Spleen (tissue), 11 donors: ENCODE measurements around the gene DNM2. TPM values are rescaled to one million over a fixed set of nuclear protein-coding genes. Genes with fewer than 3 reads are reported as not detected.

Experiments used
- DNase-seq: peaks from one replicate; pipeline ENCODE4 v3.0.0-alpha.2; 2020
- H3K27ac ChIP-seq, 8 donors: fragments of 200-600 bp; sonication (generic) in 7 of 8; 1 replicate in 4 of 8; 2 replicates in 4 of 8; pipeline versions ENCODE4 v1.5.0 to v1.8.0; 2016 to 2021; ENCODE audit warnings: inconsistent platforms in 4 of 8, mild to moderate bottlenecking in 4 of 8, moderate library complexity in 1 of 8
- H3K27me3 ChIP-seq, 7 donors: fragments of 200-600 bp; sonication (generic) in 6 of 7; replicated peaks in 1 of 7; 1 replicate in 4 of 7; 2 replicates in 3 of 7; pipeline versions ENCODE4 v1.5.0 to v1.8.0; 2016 to 2021; ENCODE audit warnings: inconsistent platforms in 3 of 7, mild to moderate bottlenecking in 1 of 7
- H3K36me3 ChIP-seq, 6 donors: fragments of 200-600 bp; sonication (generic) in 5 of 6; 1 replicate in 4 of 6; 2 replicates in 2 of 6; pipeline versions ENCODE4 v1.5.0 to v1.8.0; 2016 to 2021; ENCODE audit warnings: inconsistent platforms in 2 of 6
- H3K4me1 ChIP-seq, 6 donors: fragments of 200-600 bp; sonication (generic) in 5 of 6; 1 replicate in 3 of 6; 2 replicates in 3 of 6; pipeline versions ENCODE4 v1.5.0 to v1.8.0; 2016 to 2021; ENCODE audit warnings: inconsistent platforms in 3 of 6
- H3K4me3 ChIP-seq, 8 donors: fragments of 200-600 bp; sonication (generic) in 7 of 8; 1 replicate in 4 of 8; 2 replicates in 4 of 8; pipeline versions ENCODE4 v1.5.0 to v1.8.0; 2016 to 2021; ENCODE audit warnings: inconsistent platforms in 4 of 8, mild to moderate bottlenecking in 4 of 8, moderate library complexity in 2 of 8
- H3K9me3 ChIP-seq, 8 donors: fragments of 200-600 bp; sonication (generic) in 7 of 8; 1 replicate in 4 of 8; 2 replicates in 4 of 8; pipeline versions ENCODE4 v1.5.0 to v1.8.0; 2016 to 2021; ENCODE audit warnings: inconsistent platforms in 4 of 8
- CTCF ChIP-seq, 11 experiments: fragments of 200-600 bp in 7 of 11; fragments of 450-650 bp in 4 of 11; sonication (generic) in 4 of 11; IDR thresholded peaks in 8 of 11; conservative IDR thresholded peaks in 3 of 11; 1 replicate in 7 of 11; 2 replicates in 4 of 11; pipeline versions ENCODE4 v1.4.0 to v1.8.0; 2016 to 2021; ENCODE audit warnings: antibody characterized with exemption in 11 of 11, inconsistent platforms in 4 of 11, mild to moderate bottlenecking in 1 of 11
- POLR2A ChIP-seq, 3 donors: fragments of 450-650 bp; IDR thresholded peaks; one replicate each; pipeline ENCODE4 v1.5.1; 2017; ENCODE audit warnings: antibody characterized with exemption in 3 of 3, mild to moderate bottlenecking in 1 of 3
- POLR2AphosphoS5 ChIP-seq, 3 donors: sonication (generic); formaldehyde crosslinking; IDR thresholded peaks; one replicate each; pipeline ENCODE4 v1.5.1; 2017; ENCODE audit warnings: antibody characterized with exemption in 3 of 3
- whole genome bisulfite sequencing, 5 donors: extraction: QIAGEN DNeasy Blood & Tissue Kit in 3 of 5; methylation state at CpG; one replicate each; pipeline versions ENCODE4 v1.1.5 to v1.1.7; 2013 to 2018; 5-methylcytosine and 5-hydroxymethylcytosine counted together
- intact Hi-C: fragments of 100-400 bp; cut with DNase I; formaldehyde crosslinking; loops from one replicate; pipeline ENCODE4 v1.15.0; 2023; ENCODE audit warnings: low total_unique reads
- polyA plus RNA-seq, 3 donors: library from polyadenylated mRNA; stranded (reverse); fragments of 200-250 nt; gene quantifications; one replicate each; pipeline ENCODE4 v1.2.1, GENCODE V29; 2013
- total RNA-seq, 7 donors: library from RNA; depleted of rRNA in 3 of 7; stranded (reverse); fragments of >200 nt in 3 of 7; fragmentation: NEBNext Ultra II Directional in 4 of 7; extraction: Animal tissue kit (Norgen Biotek cat#: 25700) in 4 of 7; gene quantifications; one replicate each; pipeline versions ENCODE4 v1.1.0 to v1.2.1, GENCODE V29; 2016 to 2021
- donor health status: healthy with polysubstance abuse.
- donor health status: DM: no; HTN: no; CAD: no; lungs with moderate emphysema.
- donor health status: DM: no; HTN: no; CAD: no.
- donor health status: Bipolar disorder and iron deficiency.
- donor health status: healthy.
- donor health status: DM: no; HTN: no; CAD: no.
- donor health status: DM: yes; HTN: yes; CAD: no.

DNM2 gene
- total and polyA plus RNA-seq, 10 donors, result 57.1 to 298 (median 193) TPM

GRCh38 chr19:10706990-10707389 lies 10.9 kb upstream of the DNM2 start:
- H3K36me3 ChIP-seq, result peaks cover 0 to 46% (median 6%) of the 10 kb centered on the region in 6 donors
- DNase-seq, result no peak
- WGBS, 5 donors, result 75 to 89% (median 86%) methylated on average over 12 of the region's 12 CpGs
- H3K9me3 ChIP-seq, result no peaks in the 10 kb centered on the region
- H3K27ac ChIP-seq, result no peak overlapping the region
- TF ChIP-seq CTCF (IDR thresholded peaks at IDR 0.05 in 8 of 11, conservative IDR thresholded peaks at IDR 0.05 in 3 of 11) (no peak), POLR2AphosphoS5 (IDR thresholded peaks at IDR 0.05) (no peak), POLR2A (IDR thresholded peaks at IDR 0.05) (no peak)
- no peak overlapping the region for H3K4me3 ChIP-seq
- H3K4me1 ChIP-seq, result peaks cover 4 to 8% (median 5%) of the 10 kb centered on the region in 6 donors
- intact Hi-C loops, result no loop called here
- no peaks in the 10 kb centered on the region for H3K27me3 ChIP-seq

- Histone ChIP-seq H3K4me1 (peaks cover 0 to 4% (median under 1%) of the 10 kb centered on the region in 6 donors), H3K4me3 (no peak overlapping the region), H3K36me3 (peaks cover 0 to 50% (median 6%) of the 10 kb centered on the region in 6 donors), H3K27me3 (no peaks in the 10 kb centered on the region), H3K9me3 (no peaks in the 10 kb centered on the region), H3K27ac (no peak overlapping the region)
- no peak for DNase-seq
- 97 to 100% (median 98%) methylated on average over 12 to 16 of the region's 16 CpGs for WGBS, 5 donors
- intact Hi-C loops, result no loop called here
- TF ChIP-seq POLR2A (IDR thresholded peaks at IDR 0.05) (no peak), CTCF (IDR thresholded peaks at IDR 0.05 in 8 of 11, conservative IDR thresholded peaks at IDR 0.05 in 3 of 11) (no peak), POLR2AphosphoS5 (IDR thresholded peaks at IDR 0.05) (no peak)
Observed at GRCh38 chr19:10707440-10707839, 10.4 kb upstream of the DNM2 start.

GRCh38 chr19:10708291-10708690 lies 9.6 kb upstream of the DNM2 start:
- no peak overlapping the region for H3K27ac ChIP-seq
- H3K4me3 ChIP-seq, result no peak overlapping the region
- 87 to 98% (median 95%) methylated on average over 7 of the region's 7 CpGs for WGBS, 5 donors
- DNase-seq, result no peak
- no peaks in the 10 kb centered on the region for H3K9me3 ChIP-seq
- peaks cover 0 to 7% (median 0%) of the 10 kb centered on the region in 6 donors for H3K4me1 ChIP-seq
- intact Hi-C loops, result no loop called here
- no peaks in the 10 kb centered on the region for H3K27me3 ChIP-seq
- TF ChIP-seq POLR2AphosphoS5 (IDR thresholded peaks at IDR 0.05), result no peak
- no peak for TF ChIP-seq POLR2A (IDR thresholded peaks at IDR 0.05)
- TF ChIP-seq CTCF (IDR thresholded peaks at IDR 0.05 in 8 of 11, conservative IDR thresholded peaks at IDR 0.05 in 3 of 11), result no peak
- peaks cover 0 to 59% (median 8%) of the 10 kb centered on the region in 6 donors for H3K36me3 ChIP-seq

GRCh38 chr19:10712045-10712444 lies 5.8 kb upstream of the DNM2 start:
- no peak overlapping the region for H3K4me3 ChIP-seq
- no peaks in the 10 kb centered on the region for H3K27me3 ChIP-seq
- DNase-seq, result no peak
- peaks cover 0 to 18% (median 4%) of the 10 kb centered on the region in 6 donors for H3K4me1 ChIP-seq
- H3K36me3 ChIP-seq, result peaks cover 0 to 55% (median 9%) of the 10 kb centered on the region in 6 donors
- 84 to 93% (median 88%) methylated on average over 14 of the region's 14 CpGs for WGBS, 5 donors
- intact Hi-C loops, result no loop called here
- TF ChIP-seq CTCF (IDR thresholded peaks at IDR 0.05 in 8 of 11, conservative IDR thresholded peaks at IDR 0.05 in 3 of 11), result no peak
- no peak for TF ChIP-seq POLR2A (IDR thresholded peaks at IDR 0.05)
- no peak for TF ChIP-seq POLR2AphosphoS5 (IDR thresholded peaks at IDR 0.05)
- no peak overlapping the region for H3K27ac ChIP-seq
- H3K9me3 ChIP-seq, result no peaks in the 10 kb centered on the region
